ENCODE data around the gene RTN4IP1. TPM values are rescaled to one million over a fixed set of nuclear protein-coding genes. Genes with fewer than 3 reads are reported as not detected.
"Not testable (repeated sequence)": the region's sequence is repeated elsewhere in the genome, so short reads cannot be mapped to it uniquely, and the experiment has no call there.

The RTN4IP1 gene
- total and polyA plus RNA-seq, 4 experiments from 2014 or later, result 5.8 to 8.3 (median 7.4) TPM

- POLR2A ChIA-PET (ENCODE audit: partially characterized antibody), result interaction anchor here (1.1 to 2.1 kb wide), 2 partner anchors 33 to 37 kb away, joined by 3 to 9 read pairs; no protein-coding TSS in a partner anchor
- intact Hi-C loops (cut with micrococcal nuclease), result no loop called here
- H3K27me3 ChIP-seq (ENCODE audit: insufficient read depth, low read length), result no peaks in the 10 kb centered on the region
- H3K27ac Mint-ChIP-seq, result peak overlapping the region; percentile 2 to 90 (median 54)
- DNase-seq, result no peak
- H3K9me3 ChIP-seq (ENCODE audit: control insufficient read depth in 1 of 2, low read length in 2 of 2), result no peaks in the 10 kb centered on the region
- H3K36me3 Mint-ChIP-seq, result peaks cover 75 to 87% of the 10 kb centered on the region in 2 donors
- no peaks in the 10 kb centered on the region for H3K9me3 Mint-ChIP-seq
- no peaks in the 10 kb centered on the region for H3K27me3 Mint-ChIP-seq
- peaks cover 18% of the 10 kb centered on the region for H3K4me1 ChIP-seq (ENCODE audit: insufficient read depth, low read length)
- H3K4me1 Mint-ChIP-seq, result peaks cover 25 to 43% (median 34%) of the 10 kb centered on the region in 4 donors
- H3K4me3 Mint-ChIP-seq, result no peak overlapping the region
- H3K4me3 ChIP-seq (ENCODE audit: low read length in 2 of 2), result no peak overlapping the region
- no peak overlapping the region for H3K27ac ChIP-seq (ENCODE audit: low read depth, low read length)
- peaks cover 53% of the 10 kb centered on the region for H3K36me3 ChIP-seq (ENCODE audit: insufficient read depth, low read length)
- CTCF ChIA-PET (ENCODE audit: partially characterized antibody), result interaction anchor here (1.0 to 11.7 kb wide), 2 partner anchors 28 to 38 kb away, joined by 3 to 163 read pairs; no protein-coding TSS in a partner anchor
These were observed 79.8 kb downstream of the RTN4IP1 start for GRCh38 chr6:106549521-106549920.

- H3K4me3 ChIP-seq (ENCODE audit: low read length in 2 of 2); H3K27me3 ChIP-seq (ENCODE audit: insufficient read depth, low read length); DNase-seq; H3K4me3 Mint-ChIP-seq; H3K9me3 Mint-ChIP-seq; H3K9me3 ChIP-seq (ENCODE audit: control insufficient read depth in 1 of 2, low read length in 2 of 2); H3K27me3 Mint-ChIP-seq; H3K27ac ChIP-seq (ENCODE audit: low read depth, low read length); intact Hi-C loops (cut with micrococcal nuclease): not testable (repeated sequence)
- ChIA-PET CTCF (ENCODE audit: partially characterized antibody) (interaction anchor here (1.0 to 11.7 kb wide), 2 partner anchors 27 to 38 kb away, joined by 3 to 163 read pairs; no protein-coding TSS in a partner anchor), POLR2A (ENCODE audit: partially characterized antibody) (interaction anchor here (1.1 kb wide), 1 partner anchor 32 kb away, joined by 3 read pairs; no protein-coding TSS in a partner anchor)
- Mint-ChIP-seq H3K27ac (peak overlapping the region in 1 of 7 donors; percentile 57), H3K4me1 (peaks cover 27 to 43% (median 34%) of the 10 kb centered on the region in 4 donors), H3K36me3 (peaks cover 78 to 88% of the 10 kb centered on the region in 2 donors)
- H3K4me1 ChIP-seq (ENCODE audit: insufficient read depth, low read length), result peaks cover 18% of the 10 kb centered on the region
- H3K36me3 ChIP-seq (ENCODE audit: insufficient read depth, low read length), result peaks cover 57% of the 10 kb centered on the region
These were observed 80.3 kb downstream of the RTN4IP1 start for GRCh38 chr6:106548926-106549455.

GRCh38 chr6:106547601-106548453 is 81.5 kb downstream of the RTN4IP1 start:
- Histone ChIP-seq H3K36me3 (ENCODE audit: insufficient read depth, low read length) (peaks cover 51% of the 10 kb centered on the region), H3K9me3 (ENCODE audit: control insufficient read depth in 1 of 2, low read length in 2 of 2) (no peaks in the 10 kb centered on the region), H3K4me3 (ENCODE audit: low read length in 2 of 2) (no peak overlapping the region), H3K4me1 (ENCODE audit: insufficient read depth, low read length) (peaks cover 18% of the 10 kb centered on the region), H3K27ac (ENCODE audit: low read depth, low read length) (no peak overlapping the region), H3K27me3 (ENCODE audit: insufficient read depth, low read length) (no peaks in the 10 kb centered on the region)
- DNase-seq, result no peak
- intact Hi-C loops (cut with micrococcal nuclease), result no loop called here
- H3K4me3 Mint-ChIP-seq, result no peak overlapping the region
- ChIA-PET CTCF (ENCODE audit: partially characterized antibody) (interaction anchor here (0.5 to 2.2 kb wide), 7 partner anchors 8 to 36 kb away, joined by 3 to 15 read pairs (median 4); no protein-coding TSS in a partner anchor), POLR2A (ENCODE audit: partially characterized antibody) (interaction anchor here (0.6 to 1.8 kb wide), 3 partner anchors 25 to 37 kb away, joined by 3 to 5 read pairs (median 4); no protein-coding TSS in a partner anchor)
- peaks cover 28 to 41% (median 36%) of the 10 kb centered on the region in 4 donors for H3K4me1 Mint-ChIP-seq
- H3K9me3 Mint-ChIP-seq, result no peaks in the 10 kb centered on the region
- H3K36me3 Mint-ChIP-seq, result peaks cover 74 to 86% of the 10 kb centered on the region in 2 donors
- no peaks in the 10 kb centered on the region for H3K27me3 Mint-ChIP-seq
- H3K27ac Mint-ChIP-seq, result peak overlapping the region; percentile 58 to 80 (median 70)

- Histone ChIP-seq H3K27ac (ENCODE audit: low read depth, low read length) (no peak overlapping the region), H3K9me3 (ENCODE audit: control insufficient read depth in 1 of 2, low read length in 2 of 2) (no peaks in the 10 kb centered on the region), H3K4me1 (ENCODE audit: insufficient read depth, low read length) (peaks cover 18% of the 10 kb centered on the region), H3K4me3 (ENCODE audit: low read length in 2 of 2) (no peak overlapping the region), H3K36me3 (ENCODE audit: insufficient read depth, low read length) (peaks cover 51% of the 10 kb centered on the region), H3K27me3 (ENCODE audit: insufficient read depth, low read length) (no peaks in the 10 kb centered on the region)
- Mint-ChIP-seq H3K4me1 (peaks cover 26 to 41% (median 34%) of the 10 kb centered on the region in 4 donors), H3K27me3 (no peaks in the 10 kb centered on the region), H3K36me3 (peaks cover 69 to 84% of the 10 kb centered on the region in 2 donors), H3K27ac (peak overlapping the region; percentile 39 to 87 (median 77)), H3K9me3 (no peaks in the 10 kb centered on the region), H3K4me3 (peak overlapping the region in 1 of 8 donors; percentile 20)
- no peak for DNase-seq
- ChIA-PET CTCF (ENCODE audit: partially characterized antibody) (interaction anchor here (0.7 to 2.2 kb wide), 6 partner anchors 9 to 35 kb away, joined by 3 to 15 read pairs (median 6); no protein-coding TSS in a partner anchor), POLR2A (ENCODE audit: partially characterized antibody) (interaction anchor here (1.1 to 4.2 kb wide), 3 partner anchors 26 to 36 kb away, joined by 3 to 33 read pairs (median 5); no protein-coding TSS in a partner anchor)
- intact Hi-C loops (cut with micrococcal nuclease), result no loop called here
These were observed 82.4 kb downstream of the RTN4IP1 start for GRCh38 chr6:106546691-106547414.

- H3K27ac Mint-ChIP-seq, result peak overlapping the region; percentile 32 to 81 (median 53)
- POLR2A ChIA-PET (ENCODE audit: partially characterized antibody), result interaction anchor here (1.1 to 4.2 kb wide), 5 partner anchors 16 to 35 kb away, joined by 3 to 33 read pairs (median 5); no protein-coding TSS in a partner anchor
- no peak overlapping the region for H3K27ac ChIP-seq (ENCODE audit: low read depth, low read length)
These were observed 83.0 kb downstream of the RTN4IP1 start for GRCh38 chr6:106546261-106546690.

GRCh38 chr6:106540907-106541306 is 88.4 kb downstream of the RTN4IP1 start:
- no peaks in the 10 kb centered on the region for H3K27me3 ChIP-seq (ENCODE audit: insufficient read depth, low read length)
- H3K4me1 ChIP-seq (ENCODE audit: insufficient read depth, low read length), result peaks cover 40% of the 10 kb centered on the region
- Mint-ChIP-seq H3K4me3 (no peak overlapping the region), H3K27me3 (no peaks in the 10 kb centered on the region), H3K27ac (peak overlapping the region in 2 of 7 donors; percentile 22 to 37), H3K9me3 (no peaks in the 10 kb centered on the region), H3K36me3 (peaks cover 59 to 75% of the 10 kb centered on the region in 2 donors), H3K4me1 (peaks cover 37 to 57% (median 49%) of the 10 kb centered on the region in 4 donors)
- no peak overlapping the region for H3K4me3 ChIP-seq (ENCODE audit: low read length in 2 of 2)
- no peaks in the 10 kb centered on the region for H3K9me3 ChIP-seq (ENCODE audit: control insufficient read depth in 1 of 2, low read length in 2 of 2)
- ChIA-PET POLR2A (ENCODE audit: partially characterized antibody) (interaction anchor here (6.1 to 6.3 kb wide), 2 partner anchors 18 to 28 kb away, joined by 97 to 135 read pairs; no protein-coding TSS in a partner anchor), CTCF (ENCODE audit: partially characterized antibody) (interaction anchor here (1.4 to 6.3 kb wide), 7 partner anchors 15 to 96 kb away, joined by 3 to 69 read pairs (median 12); no protein-coding TSS in a partner anchor)
- intact Hi-C loops (cut with micrococcal nuclease), result no loop called here
- no peak for DNase-seq
- H3K27ac ChIP-seq (ENCODE audit: low read depth, low read length), result no peak overlapping the region
- H3K36me3 ChIP-seq (ENCODE audit: insufficient read depth, low read length), result peaks cover 19% of the 10 kb centered on the region

More at GRCh38 chr6:106546261-106546690, 83.0 kb downstream of the RTN4IP1 start:
- H3K9me3 Mint-ChIP-seq, result no peaks in the 10 kb centered on the region
- H3K27me3 Mint-ChIP-seq, result no peaks in the 10 kb centered on the region
- Histone ChIP-seq H3K4me1 (ENCODE audit: insufficient read depth, low read length) (peaks cover 18% of the 10 kb centered on the region), H3K9me3 (ENCODE audit: control insufficient read depth in 1 of 2, low read length in 2 of 2) (no peaks in the 10 kb centered on the region), H3K4me3 (ENCODE audit: low read length in 2 of 2) (no peak overlapping the region), H3K27me3 (ENCODE audit: insufficient read depth, low read length) (no peaks in the 10 kb centered on the region), H3K36me3 (ENCODE audit: insufficient read depth, low read length) (peaks cover 49% of the 10 kb centered on the region)
- CTCF ChIA-PET (ENCODE audit: partially characterized antibody), result interaction anchor here (0.7 to 2.2 kb wide), 6 partner anchors 18 to 34 kb away, joined by 3 to 15 read pairs (median 6); no protein-coding TSS in a partner anchor
- DNase-seq, result no peak
- peaks cover 64 to 83% of the 10 kb centered on the region in 2 donors for H3K36me3 Mint-ChIP-seq
- intact Hi-C loops (cut with micrococcal nuclease), result no loop called here
- peaks cover 26 to 41% (median 33%) of the 10 kb centered on the region in 4 donors for H3K4me1 Mint-ChIP-seq
- H3K4me3 Mint-ChIP-seq, result peak overlapping the region in 1 of 8 donors; percentile 20

Data from CD4-positive, alpha-beta memory T cell (primary cell).